ENCODE measurements around the gene RIOK2. TPM values are rescaled to one million over a fixed set of nuclear protein-coding genes. Genes with fewer than 3 reads are reported as not detected.

The RIOK2 gene
- 20.6 and 29.5 TPM in 2 replicates for total RNA-seq

DNA sequence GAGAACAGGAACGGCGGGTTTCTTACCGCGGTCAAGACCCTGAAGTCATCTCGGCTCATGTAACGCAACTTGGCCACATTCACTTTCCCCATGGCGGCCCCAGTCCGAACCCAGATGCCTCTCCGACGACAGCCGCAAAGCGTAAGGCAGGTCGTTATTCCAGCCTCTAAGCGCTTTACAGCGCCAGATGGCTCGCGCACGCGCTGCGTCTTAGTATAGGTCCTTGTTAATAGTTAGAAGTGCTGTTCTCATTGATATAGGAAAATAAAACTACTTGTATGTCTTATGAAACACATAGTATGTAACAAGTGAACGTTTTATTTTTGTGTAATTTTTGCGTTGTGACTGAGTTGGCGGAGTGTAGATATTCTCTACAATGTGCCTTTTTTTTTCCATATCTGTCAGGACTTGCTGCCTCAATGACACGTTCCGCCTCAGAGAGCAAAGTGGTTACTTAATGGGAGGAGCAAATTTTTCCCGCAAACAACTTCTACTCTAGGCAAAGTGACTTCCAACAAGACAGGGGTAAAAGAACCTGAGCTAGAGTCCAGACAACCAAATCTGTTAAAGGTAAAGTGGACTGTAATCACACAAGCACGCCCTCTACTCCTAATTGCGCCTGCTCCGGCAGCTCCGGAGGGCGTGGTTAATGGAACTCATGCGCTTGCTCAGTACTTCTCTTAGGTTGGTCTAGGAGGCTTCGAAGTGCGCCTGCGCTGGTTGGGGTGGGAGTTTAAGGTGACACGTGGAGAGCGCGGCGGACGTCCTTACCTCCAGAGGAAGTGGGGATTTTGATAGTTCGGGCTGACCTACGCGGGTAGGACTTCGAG lies at the start of gene RIOK2:
TSS of gene RIOK2 (minus strand) at position 148 of the 830 bp plus-strand sequence. CDS start at position 92, 56 bp downstream.

DNA sequence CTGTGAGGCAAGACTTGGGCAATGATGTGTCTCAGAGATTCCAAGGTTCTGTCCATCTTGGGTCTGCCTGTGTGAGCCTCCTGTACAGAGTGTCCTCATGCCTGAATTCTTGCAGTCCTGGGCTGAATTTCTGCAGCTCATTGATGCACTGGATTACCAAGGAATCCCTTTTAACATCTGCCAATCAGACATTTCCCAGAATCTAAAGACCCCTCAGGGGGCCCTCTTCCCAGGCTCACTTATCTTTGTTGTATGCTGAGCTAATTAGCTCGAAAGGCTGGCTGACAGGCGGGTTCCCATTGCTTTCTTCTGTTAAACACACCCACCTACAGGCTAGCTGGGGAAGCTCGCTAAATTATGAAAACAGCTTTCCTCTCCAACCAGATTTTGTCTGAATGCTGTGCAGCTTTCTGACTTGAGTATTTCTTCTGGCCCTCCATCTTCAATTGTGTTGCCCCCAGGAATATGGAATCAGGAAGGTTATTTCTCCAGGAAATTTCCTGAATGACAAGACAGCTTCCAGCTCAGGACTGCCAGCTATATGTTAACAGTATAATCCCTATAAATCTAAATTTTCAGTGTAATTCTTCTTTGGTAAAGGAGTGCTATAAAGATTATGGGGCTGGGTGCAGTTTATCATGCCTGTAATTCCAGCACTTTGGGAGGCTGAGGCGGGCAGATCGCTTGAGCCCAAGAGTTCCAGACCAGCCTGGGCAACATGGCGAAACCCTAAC lies 40.4 kb downstream of the RIOK2 start, which contains the start of gene LIX1:
TSS of gene LIX1 (minus strand) at position 91 of the 734 bp plus-strand sequence. CDS start at position 56, 35 bp downstream.

Small RNA genes within 50 kb of the gene (small RNA-seq; reads per million reads assigned to genes)
- gene RNU1-73P = not detected

Other genes starting within 250 kb of the RIOK2 start
- 34.9 and 42.8 TPM in 2 replicates for gene LNPEP, start 247.2 kb downstream of the RIOK2 start, total RNA-seq
- not detected in 2 replicates for gene LIX1, start 40.6 kb downstream of the RIOK2 start, total RNA-seq

Measured in subcutaneous preadipocyte (primary cell).